ENCODE data around the gene DPEP1.
"Not testable (repeated sequence)": the region's sequence is repeated elsewhere in the genome, so short reads cannot be mapped to it uniquely, and the experiment has no call there.

The DPEP1 gene

DNA sequence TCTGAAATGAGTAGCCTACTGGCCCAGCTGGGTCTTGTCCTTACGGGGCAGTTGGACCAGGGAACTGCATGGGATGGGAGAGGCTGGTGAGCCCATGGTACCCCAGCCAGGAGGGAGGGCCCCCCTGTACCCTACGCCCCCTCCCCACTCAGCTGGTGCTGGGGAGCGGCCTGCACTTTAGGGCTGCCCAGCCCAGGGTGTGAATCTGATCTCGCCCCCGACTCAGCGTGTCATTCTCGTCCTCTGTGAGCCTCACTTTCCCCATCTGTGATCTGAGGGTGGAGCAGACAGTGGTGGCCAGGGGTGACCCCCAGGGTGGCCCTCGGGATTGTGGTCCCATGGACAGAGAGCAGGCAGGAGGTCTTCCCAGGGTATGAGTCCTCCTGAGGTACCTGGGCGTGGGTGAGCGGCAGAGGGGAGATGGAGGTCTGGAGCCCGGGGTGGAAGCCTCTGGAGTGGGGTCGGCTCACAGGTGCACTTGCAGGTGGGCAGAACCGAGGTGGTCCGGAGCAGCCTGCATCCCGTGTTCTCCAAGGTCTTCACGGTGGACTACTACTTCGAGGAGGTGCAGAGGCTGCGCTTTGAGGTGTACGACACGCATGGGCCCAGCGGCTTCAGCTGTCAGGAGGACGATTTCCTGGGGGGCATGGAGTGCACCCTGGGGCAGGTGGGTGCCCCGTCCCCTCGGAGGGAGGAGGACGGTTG is 36.2 kb upstream of the DPEP1 start:
- no peak for DNase-seq

DNA sequence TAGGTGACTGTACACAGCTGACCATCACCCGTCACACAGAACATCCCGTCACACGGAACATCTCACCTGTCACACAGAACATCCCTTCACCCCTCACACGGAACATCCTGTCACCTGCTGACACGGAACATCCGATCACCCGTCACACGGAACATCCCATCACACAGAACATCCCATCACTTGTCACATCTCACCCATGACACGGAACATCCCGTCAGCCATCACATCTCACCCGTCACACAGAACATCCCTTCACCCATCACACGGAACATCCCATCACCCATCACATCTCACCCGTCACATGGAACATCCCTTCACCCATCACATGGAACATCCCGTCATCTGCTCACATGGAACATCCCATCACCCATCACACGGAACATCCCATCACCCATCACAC is 34.1 kb upstream of the DPEP1 start:
- no peak for DNase-seq

DNA sequence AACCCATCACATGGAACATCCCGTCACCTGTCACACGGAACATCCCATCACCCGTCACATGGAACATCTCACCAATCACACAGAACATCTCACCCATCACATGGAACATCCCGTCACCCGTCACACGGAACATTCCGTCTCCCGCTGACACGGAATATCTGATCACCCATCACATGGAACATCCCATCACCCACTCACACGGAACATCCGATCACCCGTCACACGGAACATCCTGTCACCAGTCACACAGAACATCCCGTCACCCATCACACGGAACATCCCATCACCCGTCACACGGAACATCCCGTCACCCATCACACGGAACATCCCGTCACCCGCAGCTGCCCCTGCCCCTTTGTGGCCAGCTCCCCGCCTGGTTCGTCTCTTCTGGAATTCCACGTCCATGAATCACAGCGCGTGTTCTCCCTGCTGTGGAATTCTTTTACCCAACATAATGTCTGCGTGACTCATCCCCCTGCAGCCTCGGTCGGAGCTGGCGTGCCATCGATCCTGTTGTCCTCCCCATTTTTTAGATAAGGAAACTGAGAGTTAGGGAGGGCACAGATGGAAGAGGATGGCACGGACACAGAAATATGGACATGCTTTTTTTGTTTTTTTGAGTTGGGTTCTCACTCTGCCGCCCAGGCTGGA is 32.3 kb upstream of the DPEP1 start:
- DNase-seq, result no peak

DNA sequence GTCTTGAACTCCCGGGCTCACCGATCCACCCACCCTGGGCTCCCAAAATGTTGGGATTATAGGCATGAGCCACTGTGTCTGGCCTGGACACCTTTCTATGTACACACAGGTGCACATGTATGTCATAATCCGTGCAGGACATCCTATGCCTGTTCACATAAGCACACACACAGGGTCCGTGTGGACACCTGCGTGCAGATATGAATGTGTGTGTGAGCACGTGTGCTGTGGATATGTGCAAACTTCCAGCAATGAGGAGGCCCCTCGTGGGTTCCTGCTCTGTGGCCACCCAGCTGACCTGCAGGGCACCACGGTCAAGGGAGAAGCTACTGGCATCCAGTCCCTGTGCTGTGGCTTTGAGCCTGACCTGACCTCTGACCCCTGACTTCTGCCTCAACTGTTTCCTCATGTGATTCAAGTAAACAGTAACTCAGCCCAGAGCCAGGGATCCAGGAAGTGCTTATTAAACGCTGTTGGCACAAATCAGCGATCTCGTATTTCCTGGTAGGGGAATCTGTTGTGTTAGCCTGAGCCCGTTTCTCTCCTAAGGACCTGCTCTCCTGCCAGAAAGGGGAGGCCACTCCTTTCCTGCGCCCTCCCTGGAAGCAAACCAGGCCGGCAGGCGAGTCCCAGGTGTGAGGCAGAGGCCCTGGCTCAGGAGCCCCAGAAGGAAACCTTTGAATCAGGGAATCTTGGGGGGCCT is 31.4 kb upstream of the DPEP1 start:
- DNase-seq, result no peak

DNA sequence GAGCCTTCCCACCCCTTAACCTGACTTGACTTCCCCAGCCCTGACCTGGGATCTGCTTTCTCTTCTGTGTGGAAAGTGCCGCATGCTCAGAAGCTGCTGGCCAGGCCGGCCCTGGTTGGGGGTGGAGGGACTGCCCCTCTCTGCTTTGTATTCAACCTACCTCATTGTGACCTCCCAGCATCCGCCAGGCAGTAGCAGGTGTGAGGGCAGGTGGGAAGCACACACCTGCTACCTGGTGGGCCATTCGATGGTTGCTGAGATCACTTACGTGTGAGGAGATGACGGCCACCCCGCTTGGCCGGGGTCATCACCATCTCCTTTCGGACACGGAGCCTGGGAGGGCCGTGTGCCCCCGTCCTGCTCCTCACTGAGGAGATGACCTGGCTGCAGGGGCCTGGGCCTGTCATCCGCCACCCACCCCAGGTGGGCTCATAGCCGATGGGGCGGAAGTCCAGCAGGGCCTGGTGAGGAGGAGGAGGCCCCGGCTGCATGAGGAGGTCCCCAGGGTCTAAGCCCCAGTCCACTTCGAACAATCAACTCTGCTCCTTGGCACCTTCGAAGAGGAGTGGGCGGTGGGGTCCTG is 30.7 kb upstream of the DPEP1 start:
- no peak for DNase-seq

DNA sequence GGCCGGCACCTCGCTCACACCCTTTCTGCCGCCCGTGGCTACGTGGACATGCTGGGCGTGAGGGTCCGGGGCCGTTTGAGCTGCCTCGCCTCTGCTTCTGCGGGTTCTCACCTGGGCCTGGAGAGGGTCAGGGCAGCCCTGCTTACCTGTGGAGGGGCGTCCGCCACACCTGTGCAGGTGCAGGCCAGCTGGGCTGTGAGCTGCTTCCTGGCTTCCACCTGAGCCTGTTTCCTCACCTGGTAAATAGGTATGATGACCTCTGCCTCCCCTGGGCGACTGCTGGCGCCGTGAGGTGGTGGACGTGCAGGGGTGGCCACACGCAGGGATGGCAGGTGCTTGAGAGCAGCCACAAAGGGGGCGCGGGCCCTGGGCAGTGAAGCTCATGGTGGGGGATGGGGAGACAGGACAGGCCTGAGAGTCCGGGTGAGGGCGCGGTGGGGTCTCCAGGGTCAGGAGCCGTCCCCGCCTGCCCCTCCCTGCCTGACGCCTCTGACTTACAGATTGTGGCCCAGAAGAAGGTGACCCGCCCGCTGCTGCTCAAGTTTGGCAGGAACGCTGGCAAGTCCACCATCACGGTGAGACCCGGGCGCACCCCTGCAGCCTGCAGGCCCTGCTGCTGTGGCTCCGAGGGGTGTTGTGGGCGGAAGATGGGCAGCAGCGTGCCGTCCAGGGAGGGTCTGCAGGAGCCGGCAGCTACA is 30.1 kb upstream of the DPEP1 start:
- no peak for DNase-seq

DNA sequence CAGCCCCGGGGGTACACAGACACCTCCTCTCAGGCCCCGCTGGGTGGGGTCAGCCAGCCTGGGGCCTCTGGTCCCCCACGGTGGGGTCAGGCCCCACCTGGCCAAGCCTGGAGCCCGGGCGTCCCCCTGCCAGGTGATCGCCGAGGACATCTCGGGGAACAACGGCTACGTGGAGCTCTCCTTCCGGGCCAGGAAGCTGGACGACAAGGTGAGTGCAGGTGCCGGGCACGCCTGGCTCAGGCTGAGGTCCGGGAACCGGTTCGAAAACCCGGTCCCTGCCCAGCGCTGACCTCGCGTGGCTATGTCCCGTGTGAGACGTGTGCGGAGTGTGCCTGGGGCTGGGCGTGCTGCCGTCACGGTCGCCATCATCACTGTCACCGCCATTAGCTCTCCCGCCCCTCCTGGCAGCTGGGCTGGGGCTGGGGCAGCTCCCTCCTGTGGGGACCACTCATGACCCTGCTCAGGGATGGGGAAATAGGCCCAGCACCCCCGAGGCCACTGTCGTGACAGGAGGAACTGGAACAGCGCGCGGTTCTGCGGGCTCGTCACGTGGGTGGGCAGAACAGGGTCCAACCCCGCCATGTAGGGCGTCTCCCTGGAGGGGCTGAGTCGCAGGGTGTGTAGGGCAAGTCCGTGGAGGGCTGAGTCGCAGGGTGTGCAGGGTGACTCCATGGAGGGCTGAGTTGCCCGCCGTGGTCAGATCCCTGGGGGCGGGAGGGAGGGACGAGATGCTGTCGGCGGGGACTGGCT is 29.4 kb upstream of the DPEP1 start:
- DNase-seq, result no peak

DNA sequence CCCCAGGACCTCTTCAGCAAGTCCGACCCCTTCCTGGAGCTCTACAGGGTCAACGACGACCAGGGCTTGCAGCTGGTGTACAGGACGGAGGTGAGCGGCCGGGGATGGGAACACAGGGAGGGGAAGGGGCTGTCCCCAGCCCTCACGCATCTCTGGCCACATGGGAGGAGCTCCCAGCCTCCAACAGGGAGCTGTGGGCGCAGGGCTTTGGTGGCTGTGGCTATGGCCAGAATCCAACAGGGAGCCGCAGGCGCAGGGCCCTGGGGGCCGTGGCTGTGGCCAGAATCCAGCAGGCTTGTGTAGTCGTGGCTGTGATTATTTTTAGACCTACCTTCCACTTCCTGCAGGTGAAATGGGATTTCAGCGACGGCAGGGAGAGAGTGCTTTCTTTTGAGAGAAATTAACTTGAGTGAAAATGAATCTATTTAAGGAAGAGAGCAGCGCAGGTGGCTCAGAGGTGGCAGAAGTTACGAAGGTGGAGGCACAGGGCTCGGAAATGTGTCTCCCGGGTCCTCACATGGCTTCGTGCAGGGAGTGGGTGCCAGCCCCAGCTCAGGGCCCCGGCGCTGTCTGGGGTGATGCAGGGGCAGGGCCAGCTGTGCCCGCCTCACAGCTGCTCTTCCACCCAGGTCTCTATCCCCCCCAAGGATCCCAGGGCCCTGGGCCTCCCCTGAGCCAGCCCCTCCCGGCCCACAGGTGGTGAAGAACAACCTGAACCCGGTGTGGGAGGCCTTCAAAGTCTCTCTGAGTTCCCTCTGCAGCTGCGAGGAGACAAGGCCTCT is 28.5 kb upstream of the DPEP1 start:
- DNase-seq, result no peak

DNA sequence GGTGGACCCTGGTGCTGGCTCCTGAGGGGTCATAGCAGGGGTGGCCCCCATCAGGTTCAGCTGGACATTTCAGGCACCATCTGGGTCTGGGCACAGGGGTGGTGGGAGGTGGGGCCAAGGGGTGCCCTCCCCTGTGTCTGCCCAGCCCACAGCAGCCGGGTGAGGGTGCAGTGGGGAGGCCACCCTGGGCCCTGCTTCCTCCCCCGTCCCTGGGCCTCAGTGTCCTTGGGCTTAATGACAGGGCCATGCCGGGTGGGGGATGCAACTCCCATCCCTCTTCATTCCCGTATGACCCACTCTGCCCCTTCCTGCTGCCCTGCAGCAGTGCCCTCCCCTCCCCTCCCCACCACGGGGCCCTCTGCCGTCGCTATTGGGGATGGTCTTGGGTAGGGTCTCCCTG is 27.2 kb upstream of the DPEP1 start:
- no peak for DNase-seq

DNA sequence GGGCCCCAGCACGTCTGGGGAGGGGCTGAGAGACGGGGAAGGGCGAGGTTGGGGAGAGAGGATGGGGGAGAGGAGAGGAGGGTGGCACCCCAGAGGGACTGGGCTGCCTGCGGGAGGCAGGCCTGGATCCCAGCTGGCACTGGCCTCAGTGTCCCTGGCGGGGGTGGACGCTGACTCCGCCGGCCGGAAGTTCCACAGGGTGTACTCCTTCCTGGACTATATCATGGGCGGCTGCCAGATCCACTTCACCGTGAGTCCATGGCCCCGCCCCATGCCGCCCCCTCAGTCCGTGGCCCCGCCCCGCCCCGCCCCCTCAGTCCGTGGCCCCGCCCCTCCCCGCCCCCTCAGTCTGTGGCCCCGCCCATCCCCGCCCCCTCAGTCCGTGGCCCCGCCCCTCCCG is 26.6 kb upstream of the DPEP1 start:
- no peak for DNase-seq

DNA sequence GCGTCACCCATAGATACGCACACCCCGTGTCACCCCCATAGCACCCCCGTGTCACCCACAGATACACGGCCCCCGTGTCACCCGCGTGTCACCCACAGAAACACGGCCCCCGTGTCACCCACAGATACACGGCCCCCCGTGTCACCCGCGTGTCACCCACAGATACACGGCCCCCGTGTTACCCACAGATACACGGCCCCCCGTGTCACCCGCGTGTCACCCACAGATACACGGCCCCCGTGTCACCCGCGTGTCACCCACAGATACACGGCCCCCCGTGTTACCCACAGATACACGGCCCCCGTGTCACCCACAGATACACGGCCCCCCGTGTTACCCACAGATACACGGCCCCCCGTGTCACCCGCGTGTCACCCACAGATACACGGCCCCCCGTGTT is 25.8 kb upstream of the DPEP1 start:
- DNase-seq, result not testable (repeated sequence)

DNA sequence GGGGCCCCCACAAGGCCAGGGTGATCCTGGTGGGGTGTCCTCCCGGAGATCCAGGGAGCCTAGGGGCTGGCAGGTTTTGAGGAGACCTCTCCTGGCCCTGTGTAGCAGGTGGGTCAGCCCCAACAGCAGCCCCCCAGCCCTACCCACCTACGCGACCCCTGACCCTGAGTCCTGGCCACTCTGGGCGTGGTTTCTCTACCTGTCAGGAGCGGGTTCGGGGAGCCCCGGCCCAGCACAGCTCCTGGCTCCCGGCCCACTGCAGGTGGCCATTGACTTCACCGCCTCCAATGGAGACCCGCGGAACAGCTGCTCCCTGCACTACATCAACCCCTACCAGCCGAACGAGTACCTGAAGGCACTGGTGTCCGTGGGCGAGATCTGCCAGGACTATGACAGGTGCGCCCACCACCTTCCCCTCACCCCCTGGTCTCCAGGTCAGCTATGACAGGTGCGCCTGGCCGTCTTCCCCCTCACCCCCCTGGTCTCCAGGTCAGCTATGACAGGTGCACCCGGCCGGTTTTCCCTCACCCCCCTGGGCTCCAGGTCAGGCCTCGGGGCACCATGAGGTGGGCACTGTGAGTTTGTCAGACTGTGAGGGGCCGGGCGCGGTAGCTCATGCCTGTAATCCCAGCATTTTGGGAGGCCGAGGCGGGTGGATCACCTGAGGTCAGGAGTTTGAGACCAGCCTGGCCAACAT is 24.9 kb upstream of the DPEP1 start:
- no peak for DNase-seq

DNA sequence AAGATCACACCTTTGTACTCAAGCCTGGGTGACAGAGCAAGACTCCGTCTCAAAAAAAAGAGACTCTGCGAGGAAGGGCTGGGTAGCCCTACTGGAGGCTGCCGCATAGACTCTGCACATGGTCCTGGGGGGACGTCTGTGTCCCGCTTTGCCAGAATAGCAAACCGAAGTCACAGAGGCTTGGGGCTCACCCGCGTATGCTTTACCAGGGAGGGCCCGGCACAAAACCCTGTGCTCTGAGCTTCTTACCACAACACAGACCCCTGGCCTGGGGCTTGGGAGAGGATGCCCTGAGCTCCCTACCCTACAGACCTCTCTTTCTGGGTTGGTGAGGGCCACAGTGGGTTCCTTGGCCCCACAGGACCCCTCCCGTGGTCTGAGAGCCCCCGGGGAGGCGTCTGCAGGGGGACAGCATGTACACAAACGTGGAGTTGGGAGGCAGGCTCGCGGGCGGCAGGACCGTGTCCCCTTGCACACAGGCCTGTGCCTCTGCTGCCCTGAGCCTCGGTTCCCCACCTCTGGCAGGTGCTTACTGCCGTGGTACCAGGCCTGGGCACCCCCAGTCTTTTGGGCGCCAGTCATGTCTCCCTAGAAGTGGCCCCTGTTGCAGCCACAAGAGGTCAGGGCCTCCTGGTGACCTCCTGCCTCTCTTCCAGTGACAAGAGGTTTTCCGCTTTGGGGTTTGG is 24.1 kb upstream of the DPEP1 start:
- DNase-seq, result no peak

DNA sequence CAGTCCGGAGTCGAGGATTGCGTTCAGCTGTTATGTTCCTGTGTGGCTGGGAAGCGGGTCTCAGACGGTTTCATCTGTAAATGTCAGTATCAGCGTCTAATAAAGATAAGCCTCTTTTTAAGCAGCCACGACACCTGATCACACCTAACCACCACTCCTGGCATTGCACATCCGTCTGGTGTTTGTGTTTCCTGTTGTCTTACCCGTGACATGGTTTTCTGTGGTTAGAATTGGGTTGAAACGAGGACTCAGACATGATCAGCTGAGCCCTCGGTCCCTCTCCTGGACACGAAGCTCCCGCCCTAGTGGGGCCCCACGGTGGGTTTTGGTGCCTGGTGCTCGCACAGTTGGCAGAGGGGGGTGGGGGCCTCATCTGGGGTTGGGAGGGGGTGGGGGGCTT is 19.6 kb upstream of the DPEP1 start:
- DNase-seq, result no peak

DNA sequence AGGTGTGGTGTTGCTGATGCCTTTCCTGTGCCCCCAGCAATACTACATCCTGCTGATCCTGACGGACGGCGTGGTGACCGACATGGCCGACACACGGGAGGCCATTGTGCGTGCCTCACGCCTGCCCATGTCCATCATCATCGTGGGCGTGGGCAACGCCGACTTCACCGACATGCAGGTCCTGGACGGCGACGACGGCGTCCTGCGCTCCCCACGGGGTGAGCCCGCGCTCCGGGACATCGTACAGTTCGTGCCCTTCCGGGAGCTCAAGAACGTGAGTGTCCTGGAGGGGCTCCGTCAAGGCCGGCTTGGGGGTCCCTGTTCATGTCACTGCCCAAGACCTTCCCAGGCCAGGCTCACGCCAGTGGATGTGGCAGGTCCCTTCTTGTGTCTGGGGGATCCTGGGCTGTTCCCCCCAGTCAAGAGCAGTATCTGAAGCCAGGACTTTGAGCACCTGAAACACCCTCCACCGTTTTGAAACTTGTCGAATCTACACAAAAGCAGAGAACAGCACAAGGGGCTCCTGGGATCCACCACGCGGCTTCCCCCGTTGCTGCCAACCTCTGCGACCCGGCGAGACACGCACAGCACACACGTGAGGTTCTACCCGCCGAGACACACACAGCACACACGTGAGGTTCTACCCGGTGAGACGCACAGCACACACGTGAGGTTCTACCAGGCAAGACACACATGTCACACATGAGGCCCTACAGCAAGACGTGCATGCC is 17.9 kb upstream of the DPEP1 start:
- DNase-seq, result no peak

DNA sequence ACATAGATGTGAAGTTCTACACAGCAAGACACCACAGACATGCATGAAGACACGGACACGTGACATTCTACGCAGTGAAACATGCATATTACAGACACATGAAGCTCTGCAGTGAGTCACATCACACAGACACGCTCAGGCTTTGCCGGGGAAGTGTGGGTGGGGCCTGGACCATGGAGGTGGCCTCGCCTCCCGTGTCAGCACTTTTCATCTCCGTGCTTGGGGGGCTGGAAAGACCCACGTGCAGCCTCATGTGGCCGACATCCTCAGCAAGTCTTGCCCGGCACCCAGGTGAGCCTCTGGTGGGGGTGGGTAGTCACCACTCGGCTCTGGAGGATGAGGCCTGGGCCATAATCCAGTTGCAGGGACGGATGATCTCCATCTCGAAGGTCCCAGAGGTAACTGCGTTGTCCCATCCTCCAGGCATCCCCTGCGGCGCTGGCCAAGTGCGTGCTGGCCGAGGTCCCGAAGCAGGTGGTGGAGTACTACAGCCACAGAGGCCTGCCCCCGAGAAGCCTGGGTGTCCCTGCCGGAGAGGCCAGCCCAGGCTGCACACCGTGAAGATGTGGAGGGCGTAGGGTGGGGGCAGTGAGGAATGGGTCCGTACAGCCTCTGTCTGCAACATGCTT is 17.3 kb upstream of the DPEP1 start:
- no peak for DNase-seq

DNA sequence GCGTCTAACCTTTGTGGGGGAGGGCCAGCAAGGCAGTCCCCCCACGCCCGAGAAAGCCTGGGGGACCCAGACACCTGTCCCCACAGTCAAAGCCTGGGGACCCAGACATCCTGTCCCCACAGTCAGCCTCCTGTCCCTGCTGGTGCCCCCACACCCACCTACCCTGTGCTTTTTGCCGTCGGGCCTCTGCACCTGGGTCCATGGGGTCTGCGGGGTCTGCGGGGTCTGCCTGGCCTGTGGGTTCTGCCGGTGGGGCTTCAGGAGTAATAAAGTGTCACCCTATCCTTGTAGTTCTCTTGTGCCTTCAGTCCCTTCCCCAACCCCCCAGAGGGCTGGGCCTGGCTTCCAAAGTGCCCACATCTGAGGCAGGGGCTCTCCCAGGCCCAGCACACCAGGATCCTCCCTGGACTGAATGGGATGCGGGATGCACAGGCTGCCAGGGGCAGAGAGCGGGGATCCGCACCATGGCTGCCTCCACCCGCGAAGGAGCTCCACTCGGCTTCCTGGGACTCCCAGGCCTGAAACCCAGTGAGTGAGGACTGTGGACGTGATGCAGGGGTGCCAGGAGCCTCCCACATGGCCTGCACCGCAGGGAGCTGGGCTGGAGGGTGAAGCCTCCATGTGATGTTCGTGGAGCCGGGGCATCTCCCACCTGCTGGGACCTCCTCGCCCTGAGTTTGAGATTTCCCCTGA is 16.3 kb upstream of the DPEP1 start:
- DNase-seq, result no peak

DNA sequence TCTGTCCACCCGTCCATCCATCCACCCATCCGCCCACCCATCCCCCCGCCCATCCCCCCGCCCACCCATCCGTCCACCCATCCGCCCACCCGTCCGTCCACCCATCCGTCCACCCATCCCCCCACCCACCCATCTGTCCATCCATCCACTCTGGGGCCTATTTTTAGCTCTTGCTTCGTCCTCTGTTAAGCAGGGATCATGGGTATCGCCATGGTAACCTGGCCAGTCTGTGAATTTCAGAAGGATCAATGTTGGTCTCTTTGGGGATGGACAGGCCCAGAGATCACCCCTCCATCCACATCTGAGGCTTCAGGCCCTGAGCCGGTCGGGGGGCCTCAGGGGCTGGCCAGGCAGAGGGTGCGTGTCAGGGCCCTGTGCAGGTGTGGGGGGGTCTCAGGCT is 15.2 kb upstream of the DPEP1 start:
- DNase-seq, result no peak

DNA sequence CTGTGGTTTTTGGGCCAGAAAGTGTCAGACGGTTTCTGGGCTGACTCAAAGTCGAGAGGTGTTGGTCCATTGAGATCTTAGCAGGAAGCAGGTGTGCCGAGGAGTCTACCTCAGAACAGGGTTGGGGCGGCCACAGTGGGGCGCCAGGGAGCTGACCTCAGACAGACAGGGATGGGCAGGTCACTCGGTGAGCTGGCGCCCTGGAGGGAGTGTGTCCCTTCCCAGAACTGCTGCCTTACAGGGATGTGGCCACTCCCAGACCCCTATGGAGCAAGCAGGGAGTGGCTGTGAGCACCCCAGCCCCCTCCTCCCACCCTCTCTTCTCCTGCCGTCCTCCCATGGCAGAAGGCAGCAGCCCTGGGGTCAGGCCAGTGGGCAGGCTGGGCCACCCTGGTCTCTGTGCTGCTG is 14.0 kb upstream of the DPEP1 start:
- no peak for DNase-seq

All from activated naive CD4-positive, alpha-beta T cell (primary cell).